K562 (cell line): ENCODE data around the gene SANBR. TPM values are rescaled to one million over a fixed set of nuclear protein-coding genes. Genes with fewer than 3 reads are reported as not detected.

Experiments used
- BRD4 ChIP-seq: fragments of 200-600 bp; sonication (generic); IDR thresholded peaks from 2 replicates; pipeline ENCODE4 v1.6.1; 2017; ENCODE audit warnings: inconsistent platforms
- ESRRA ChIP-seq: fragments of 450-650 bp; IDR thresholded peaks from 2 replicates; pipeline ENCODE4 v1.6.1; 2014; ENCODE audit warnings: low read depth, mild to moderate bottlenecking, moderate library complexity, borderline replicate concordance
- EZH2 ChIP-seq: IDR thresholded peaks from 2 replicates; pipeline ENCODE4 v1.6.1; 2012; ENCODE audit warnings: low read depth, mild to moderate bottlenecking, inconsistent platforms, low read length, borderline replicate concordance
- FOXA3 ChIP-seq, 2 experiments: fragments of 450-650 bp in 1 of 2; sonication (generic) in 1 of 2; formaldehyde crosslinking; IDR thresholded peaks in 1 of 2; conservative IDR thresholded peaks in 1 of 2; 2 replicates each; pipeline versions ENCODE4 v1.4.0 to v1.8.0; 2020 to 2022; ENCODE audit warnings: mild to moderate bottlenecking in 2 of 2, missing genetic modification reagents in 1 of 2
- GABPA ChIP-seq: fragments of 200-800 bp; sonication (Bioruptor generic); conservative IDR thresholded peaks from 2 replicates; pipeline ENCODE4 v1.6.1; 2016; ENCODE audit warnings: low read depth, missing genetic modification characterization, missing compliant biosample characterization
- GABPB1 ChIP-seq: sonication (generic); formaldehyde crosslinking; IDR thresholded peaks from 2 replicates; pipeline ENCODE4 v1.8.0; 2022; ENCODE audit warnings: mild to moderate bottlenecking, missing genetic modification reagents
- IFI16 ChIP-seq: fragments of 250-450 bp; sonication (Bioruptor Pico); IDR thresholded peaks from 2 replicates; pipeline ENCODE4 v2.1.2; 2022; ENCODE audit warnings: mild to moderate bottlenecking, inconsistent platforms
- MCM3 ChIP-seq: fragments of 450-650 bp; IDR thresholded peaks from 2 replicates; pipeline ENCODE4 v1.6.1; 2016
- MTF1 ChIP-seq: fragments of 250-450 bp; sonication (Bioruptor Pico); IDR thresholded peaks from 2 replicates; pipeline ENCODE4 v1.9.0; 2021; ENCODE audit warnings: moderate library complexity, mild to moderate bottlenecking, inconsistent platforms, borderline replicate concordance
- PTRF ChIP-seq: fragments of 450-650 bp; IDR thresholded peaks from 2 replicates; pipeline ENCODE4 v1.6.1; 2016; ENCODE audit warnings: mild to moderate bottlenecking, missing genetic modification characterization, missing compliant biosample characterization
- SAP30 ChIP-seq: fragments of 200-600 bp; sonication (generic); IDR thresholded peaks from 2 replicates; pipeline ENCODE4 v1.6.1; 2012; ENCODE audit warnings: borderline replicate concordance, low read depth, mild to moderate bottlenecking, moderate library complexity, low read length, control low read depth, inconsistent platforms; ENCODE audit not compliant: insufficient read depth, poor library complexity, severe bottlenecking
- SIRT6 ChIP-seq: IDR thresholded peaks from one replicate; pipeline ENCODE4 v1.6.1; 2012; ENCODE audit warnings: low read depth, mild to moderate bottlenecking, control low read depth, inconsistent platforms, low read length, moderate library complexity
- SIX5 ChIP-seq, 2 experiments: IDR thresholded peaks; 2 replicates each; pipeline ENCODE4 v1.6.1; 2011; ENCODE audit warnings: low read length in 2 of 2, borderline replicate concordance in 1 of 2, low read depth in 1 of 2, mild to moderate bottlenecking in 1 of 2, moderate library complexity in 1 of 2; ENCODE audit not compliant: insufficient read depth in 1 of 2
- SRSF3 ChIP-seq: fragments of 200-400 bp; formaldehyde crosslinking; IDR thresholded peaks from 2 replicates; pipeline ENCODE4 v1.6.1; 2016; ENCODE audit warnings: mild to moderate bottlenecking, low read length, moderate library complexity; ENCODE audit not compliant: insufficient read depth
- USF1 ChIP-seq: sonication (generic); formaldehyde crosslinking; IDR thresholded peaks from 2 replicates; pipeline ENCODE4 v1.9.0; 2022; ENCODE audit warnings: mild to moderate bottlenecking, missing genetic modification reagents
- ZNF324 ChIP-seq: fragments of 250-450 bp; sonication (Bioruptor Pico); IDR thresholded peaks from 2 replicates; pipeline ENCODE4 v1.4.0; 2020; ENCODE audit warnings: mild to moderate bottlenecking
- ZNF583 ChIP-seq: fragments of 250-450 bp; sonication (Bioruptor Pico); IDR thresholded peaks from 2 replicates; pipeline ENCODE4 v1.4.0; 2020
- ZNF668 ChIP-seq: fragments of 250-450 bp; sonication (Bioruptor Pico); IDR thresholded peaks from 2 replicates; pipeline ENCODE4 v1.8.0; 2022; ENCODE audit warnings: mild to moderate bottlenecking, inconsistent platforms
- ZNF740 ChIP-seq, 3 experiments: fragments of 200-800 bp in 1 of 3; sonication (Bioruptor generic) in 1 of 3; sonication (generic) in 1 of 3; formaldehyde crosslinking in 1 of 3; IDR thresholded peaks; 2 replicates each; pipeline versions ENCODE4 v1.6.1 to v1.8.0; 2016 to 2022; ENCODE audit warnings: mild to moderate bottlenecking in 2 of 3, missing compliant biosample characterization in 2 of 3, missing genetic modification characterization in 2 of 3, missing genetic modification reagents in 1 of 3
- ZNF778 ChIP-seq: fragments of 450-650 bp; formaldehyde crosslinking; IDR thresholded peaks from 2 replicates; pipeline ENCODE4 v1.4.0; 2020; ENCODE audit warnings: mild to moderate bottlenecking, moderate library complexity
- polyA plus RNA-seq, 8 experiments: library from polyadenylated mRNA; depleted of rRNA in 4 of 8; stranded (reverse) in 5 of 8; unstranded in 3 of 8; fragments of >200 nt; fragmentation: Nextera tagmentation in 2 of 8; fragmentation: Illumina TruSeq in 1 of 8; extraction: Ambion mirVana in 2 of 8; extraction: Trizol in 1 of 8; gene quantifications; 2 replicates each; pipeline versions ENCODE4 v1.2.1 to v1.2.3, GENCODE V29; 2011 to 2014; ENCODE audit warnings: inconsistent platforms in 1 of 8, missing spikeins in 1 of 8
- total RNA-seq, 7 experiments: library from RNA; depleted of rRNA in 6 of 7; stranded (reverse); fragments of >200 nt in 6 of 7; fragmentation: Illumina TruSeq in 2 of 7; extraction: Trizol in 2 of 7; gene quantifications; 2 replicates each; pipeline versions ENCODE4 v1.2.1 to v1.2.3, GENCODE V29; 2011 to 2021; ENCODE audit warnings: low replicate concordance in 1 of 7
- TF ChIP-seq, protein P1 (sequence below): fragments of 450-650 bp; formaldehyde crosslinking; IDR thresholded peaks from 2 replicates; pipeline ENCODE4 v1.4.0; 2022; ENCODE audit warnings: mild to moderate bottlenecking, moderate library complexity
- TF ChIP-seq, protein P2 (sequence below): sonication (generic); IDR thresholded peaks from 2 replicates; pipeline ENCODE4 v1.6.1; 2016
- TF ChIP-seq, protein P3 (sequence below): fragments of 450-650 bp; IDR thresholded peaks from 2 replicates; pipeline ENCODE4 v1.6.1; 2016; ENCODE audit warnings: borderline replicate concordance

Gene SANBR
- total and polyA plus RNA-seq, 9 of the 15 experiments (the other 6 are each of a cell fraction or from before 2014, with no cell fraction given) = 1.5 to 7.7 (median 6.2) TPM

GRCh38 chr2:61017003-61017555 is 48.6 kb upstream of the SANBR start (continued):
- TF ChIP-seq ZNF740 (CRISPR knock-in tag; IDR thresholded peaks at IDR 0.05) = no peak
- TF ChIP-seq ZNF740 (tag; IDR thresholded peaks at IDR 0.05) = peak in 1 of 2 experiments; percentile 22; a peak in 1 of 4 replicates
- TF ChIP-seq, protein P1, sequence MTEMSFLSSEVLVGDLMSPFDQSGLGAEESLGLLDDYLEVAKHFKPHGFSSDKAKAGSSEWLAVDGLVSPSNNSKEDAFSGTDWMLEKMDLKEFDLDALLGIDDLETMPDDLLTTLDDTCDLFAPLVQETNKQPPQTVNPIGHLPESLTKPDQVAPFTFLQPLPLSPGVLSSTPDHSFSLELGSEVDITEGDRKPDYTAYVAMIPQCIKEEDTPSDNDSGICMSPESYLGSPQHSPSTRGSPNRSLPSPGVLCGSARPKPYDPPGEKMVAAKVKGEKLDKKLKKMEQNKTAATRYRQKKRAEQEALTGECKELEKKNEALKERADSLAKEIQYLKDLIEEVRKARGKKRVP (CRISPR knock-in tag) = no peak
- TF ChIP-seq USF1 = no peak
- no peak for TF ChIP-seq FOXA3 (CRISPR knock-in tag; conservative IDR thresholded peaks at IDR 0.05 in 1 of 2, IDR thresholded peaks at IDR 0.05 in 1 of 2)
- peak; percentile 97 for TF ChIP-seq BRD4
- no peak for TF ChIP-seq MTF1 (CRISPR knock-in tag)
- TF ChIP-seq ESRRA = peak; percentile 35; the same call in 1 of the 2 replicates
- no peak for TF ChIP-seq SRSF3
- TF ChIP-seq IFI16 (CRISPR knock-in tag) = no peak
- TF ChIP-seq SIX5 (IDR thresholded peaks at IDR 0.05; ENCODE audit: borderline replicate concordance in 1 of 2, insufficient read depth in 1 of 2, low read depth in 1 of 2, low read length in 2 of 2) = peak; percentile 61 to 76
- TF ChIP-seq SIRT6 = no peak
- TF ChIP-seq MCM3 = no peak
- no peak for TF ChIP-seq ZNF583 (CRISPR knock-in tag)
- no peak for TF ChIP-seq PTRF (tag)
- TF ChIP-seq ZNF324 (CRISPR knock-in tag) = 0 out of 2 replicates have a peak, but pooled peaks have one; percentile 31
- TF ChIP-seq, protein P2, sequence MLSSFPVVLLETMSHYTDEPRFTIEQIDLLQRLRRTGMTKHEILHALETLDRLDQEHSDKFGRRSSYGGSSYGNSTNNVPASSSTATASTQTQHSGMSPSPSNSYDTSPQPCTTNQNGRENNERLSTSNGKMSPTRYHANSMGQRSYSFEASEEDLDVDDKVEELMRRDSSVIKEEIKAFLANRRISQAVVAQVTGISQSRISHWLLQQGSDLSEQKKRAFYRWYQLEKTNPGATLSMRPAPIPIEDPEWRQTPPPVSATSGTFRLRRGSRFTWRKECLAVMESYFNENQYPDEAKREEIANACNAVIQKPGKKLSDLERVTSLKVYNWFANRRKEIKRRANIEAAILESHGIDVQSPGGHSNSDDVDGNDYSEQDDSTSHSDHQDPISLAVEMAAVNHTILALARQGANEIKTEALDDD = no peak
- TF ChIP-seq, protein P3, sequence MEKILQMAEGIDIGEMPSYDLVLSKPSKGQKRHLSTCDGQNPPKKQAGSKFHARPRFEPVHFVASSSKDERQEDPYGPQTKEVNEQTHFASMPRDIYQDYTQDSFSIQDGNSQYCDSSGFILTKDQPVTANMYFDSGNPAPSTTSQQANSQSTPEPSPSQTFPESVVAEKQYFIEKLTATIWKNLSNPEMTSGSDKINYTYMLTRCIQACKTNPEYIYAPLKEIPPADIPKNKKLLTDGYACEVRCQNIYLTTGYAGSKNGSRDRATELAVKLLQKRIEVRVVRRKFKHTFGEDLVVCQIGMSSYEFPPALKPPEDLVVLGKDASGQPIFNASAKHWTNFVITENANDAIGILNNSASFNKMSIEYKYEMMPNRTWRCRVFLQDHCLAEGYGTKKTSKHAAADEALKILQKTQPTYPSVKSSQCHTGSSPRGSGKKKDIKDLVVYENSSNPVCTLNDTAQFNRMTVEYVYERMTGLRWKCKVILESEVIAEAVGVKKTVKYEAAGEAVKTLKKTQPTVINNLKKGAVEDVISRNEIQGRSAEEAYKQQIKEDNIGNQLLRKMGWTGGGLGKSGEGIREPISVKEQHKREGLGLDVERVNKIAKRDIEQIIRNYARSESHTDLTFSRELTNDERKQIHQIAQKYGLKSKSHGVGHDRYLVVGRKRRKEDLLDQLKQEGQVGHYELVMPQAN = peak; percentile 86
- TF ChIP-seq GABPA (tag) = peak; percentile 95
- peak; percentile 72 for TF ChIP-seq SAP30
- no peak for TF ChIP-seq ZNF778 (CRISPR knock-in tag)
- TF ChIP-seq GABPB1 (CRISPR knock-in tag) = peak; percentile 93
- no peak for TF ChIP-seq ZNF668 (CRISPR knock-in tag)
- TF ChIP-seq EZH2 = no peak
